HG03159 (cell line): Measurements from ENCODE around the gene PRPF19.
A peak's percentile ranks its signal among the peaks of the same experiment; 100 is the strongest.

Experiments
- ATAC-seq: cut with Tn5 transposase; IDR thresholded peaks from one replicate; pipeline ENCODE4 v1.9.1; 2021; ENCODE audit warnings: mild to moderate bottlenecking, moderate library complexity; ENCODE audit not compliant: unreplicated experiment

The PRPF19 gene

DNA sequence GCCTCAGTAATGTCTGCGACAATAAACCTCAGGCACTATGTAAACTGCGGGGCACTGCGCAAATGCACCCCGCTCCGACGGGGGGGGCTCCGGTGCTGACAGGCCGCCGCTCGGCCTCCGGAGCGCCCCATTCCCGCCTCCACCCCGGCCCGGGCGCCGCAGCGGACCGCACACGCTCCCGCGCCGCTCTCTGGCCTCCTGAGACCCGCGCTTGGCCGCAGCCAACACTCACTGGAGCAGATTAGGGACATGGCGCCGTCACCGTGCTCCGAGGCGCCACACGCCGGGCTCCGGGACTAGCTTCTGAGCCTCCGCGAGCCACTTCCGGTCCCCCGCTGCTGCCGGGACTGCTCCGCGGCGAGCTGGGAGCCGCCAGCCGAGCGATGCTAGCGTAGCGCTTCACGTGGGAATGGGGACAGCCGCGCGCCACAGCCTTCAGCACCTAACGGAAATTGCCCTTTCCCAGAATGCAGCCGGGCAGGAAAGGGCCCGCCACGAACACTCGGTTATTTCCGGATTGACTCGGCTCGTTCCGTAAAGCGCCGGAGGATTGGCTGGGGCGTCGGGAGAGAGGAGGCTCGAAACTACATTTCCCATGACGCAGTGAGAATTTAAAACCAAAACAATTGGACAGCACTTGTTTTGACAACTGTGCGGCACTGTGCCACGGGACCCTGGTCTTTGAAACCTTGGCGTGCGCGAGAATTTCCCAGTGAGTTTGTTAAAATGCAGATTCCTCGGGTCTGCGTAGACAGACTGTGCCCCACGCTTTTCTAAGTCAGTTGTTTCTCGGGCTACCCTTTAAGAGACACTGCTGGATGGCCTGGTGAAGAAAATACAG is at the start of gene PRPF19:
PRPF19 (minus strand) TSS at position 454 of the 841 bp plus-strand sequence; CDS start at position 251, 203 bp downstream.
- ATAC-seq, result peak; percentile 73

GRCh38 chr11:60955571-60955970 is 49.2 kb upstream of the PRPF19 start:
- no peak for ATAC-seq

DNA sequence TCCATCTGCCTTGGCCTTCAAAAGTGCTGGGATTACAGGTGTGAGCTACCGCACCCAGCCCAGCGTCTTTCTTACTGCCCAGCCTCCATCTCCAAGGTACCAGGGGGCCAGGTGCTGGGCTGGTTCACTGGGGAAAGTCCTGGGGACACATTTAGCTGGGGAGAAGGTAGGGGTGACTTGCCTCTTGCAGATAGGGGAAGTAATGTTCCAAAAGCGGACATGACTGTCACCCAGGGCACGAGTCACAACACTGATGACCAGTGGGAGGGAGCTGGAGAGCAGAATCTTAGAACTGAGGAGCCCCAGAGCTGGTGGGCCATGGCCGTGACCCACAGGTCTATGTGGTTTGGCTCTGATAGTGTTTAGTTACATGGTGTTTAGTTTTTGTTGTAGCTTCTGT is 48.0 kb upstream of the PRPF19 start:
- peak; percentile 26 for ATAC-seq

- ATAC-seq, result no peak
Observed at GRCh38 chr11:60953781-60954180, 47.4 kb upstream of the PRPF19 start.

DNA sequence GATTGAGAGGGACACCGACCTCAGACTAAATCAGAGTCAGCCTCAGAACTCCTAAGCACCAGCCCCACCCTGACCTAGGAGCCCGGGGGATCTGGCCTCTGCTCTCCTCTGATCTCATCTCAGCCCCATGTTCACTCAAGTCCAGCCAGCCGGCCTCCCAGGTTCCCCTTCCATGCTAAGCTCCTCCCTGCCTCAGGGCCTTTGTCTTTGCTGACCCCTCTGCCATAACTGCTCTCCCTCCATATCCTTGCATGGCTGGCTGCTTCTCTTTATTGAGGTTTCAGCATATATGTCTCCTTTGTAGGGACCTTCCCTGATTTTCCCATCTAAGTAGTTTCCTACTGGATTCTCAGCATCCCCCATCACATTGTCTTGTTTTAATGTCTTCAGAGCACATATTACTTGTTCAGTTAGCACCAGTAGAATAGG is 46.4 kb upstream of the PRPF19 start:
- no peak for ATAC-seq

- ATAC-seq, result peak; percentile 70
Observed at GRCh38 chr11:60951904-60952741, 45.7 kb upstream of the PRPF19 start, which contains the start of gene SLC15A3. TSS of gene SLC15A3 (minus strand) at chr11:60952176. CDS start at chr11:60951551, 625 bp downstream.

- no peak for ATAC-seq
Observed at GRCh38 chr11:60951606-60951903, 45.2 kb upstream of the PRPF19 start.

DNA sequence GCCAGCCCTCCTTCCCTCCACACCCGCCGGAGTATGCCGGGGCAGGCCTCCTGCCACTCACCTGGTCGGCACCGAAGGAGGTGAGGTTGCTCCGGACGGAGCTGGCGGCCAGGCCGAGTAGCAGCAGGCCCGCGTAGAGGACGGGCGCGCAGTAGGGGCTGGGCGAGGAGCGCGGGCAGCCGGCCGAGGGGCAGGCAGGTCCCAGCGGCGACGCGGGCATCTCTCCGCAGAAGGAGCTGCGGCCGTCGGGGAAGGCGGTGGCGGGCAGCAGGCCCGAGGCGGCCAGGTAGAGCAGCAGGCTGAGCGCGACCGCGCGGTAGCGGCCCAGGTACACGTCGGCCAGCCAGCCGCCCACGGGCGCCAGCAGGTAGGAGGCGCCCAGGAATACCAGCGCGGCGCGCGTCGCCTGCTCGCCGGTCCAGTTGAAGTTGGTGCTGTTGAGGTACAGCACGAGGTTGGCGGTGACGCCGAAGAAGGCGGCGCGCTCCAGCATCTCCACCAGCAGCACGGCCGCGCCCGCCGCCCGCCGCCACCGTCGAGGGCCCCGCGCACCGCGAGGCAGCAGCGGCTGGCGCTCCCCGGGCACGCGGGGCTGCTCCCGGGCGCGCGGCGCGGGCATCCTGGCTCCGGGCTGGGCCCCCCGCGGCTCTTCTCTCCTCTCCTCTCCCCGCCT is 44.7 kb upstream of the PRPF19 start:
- no peak for ATAC-seq

DNA sequence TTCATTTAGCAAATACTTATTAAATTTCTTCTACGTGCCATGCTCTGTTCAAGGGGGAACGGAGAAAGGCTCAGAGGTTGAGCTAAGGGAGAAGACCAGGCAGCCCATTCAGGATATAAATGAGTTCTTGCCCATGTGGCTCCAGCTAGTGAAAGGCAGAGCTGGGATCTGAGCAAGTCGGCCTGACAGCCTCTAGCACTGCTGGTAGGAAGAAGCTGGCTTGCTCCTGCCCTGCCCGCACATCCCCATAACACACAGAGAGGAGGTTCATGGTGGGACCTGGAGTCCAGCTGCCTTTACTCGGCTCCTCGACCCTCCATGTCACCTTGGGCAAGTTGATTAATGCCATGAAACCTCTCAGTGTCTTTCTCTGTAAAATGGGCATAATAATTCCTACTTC is 43.6 kb upstream of the PRPF19 start:
- no peak for ATAC-seq

DNA sequence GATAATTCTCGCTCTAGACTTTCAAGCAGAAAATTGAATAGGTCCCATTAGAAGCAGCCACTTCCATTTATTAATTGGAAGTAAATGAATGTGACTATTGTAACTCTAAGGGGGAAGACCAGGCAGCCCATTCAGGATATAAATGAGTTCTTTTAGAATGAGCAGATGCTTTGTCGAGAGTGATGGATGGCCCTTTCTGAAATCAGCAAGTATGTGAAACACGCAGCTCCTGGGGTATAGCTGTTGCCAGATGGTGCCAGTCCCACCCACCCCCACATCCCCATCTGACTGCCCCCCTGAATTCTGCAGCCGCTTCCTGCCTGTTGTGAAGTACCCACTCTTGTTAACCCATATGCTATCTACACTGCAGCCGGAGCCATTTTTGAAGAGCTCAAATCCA is 41.9 kb upstream of the PRPF19 start:
- no peak for ATAC-seq

DNA sequence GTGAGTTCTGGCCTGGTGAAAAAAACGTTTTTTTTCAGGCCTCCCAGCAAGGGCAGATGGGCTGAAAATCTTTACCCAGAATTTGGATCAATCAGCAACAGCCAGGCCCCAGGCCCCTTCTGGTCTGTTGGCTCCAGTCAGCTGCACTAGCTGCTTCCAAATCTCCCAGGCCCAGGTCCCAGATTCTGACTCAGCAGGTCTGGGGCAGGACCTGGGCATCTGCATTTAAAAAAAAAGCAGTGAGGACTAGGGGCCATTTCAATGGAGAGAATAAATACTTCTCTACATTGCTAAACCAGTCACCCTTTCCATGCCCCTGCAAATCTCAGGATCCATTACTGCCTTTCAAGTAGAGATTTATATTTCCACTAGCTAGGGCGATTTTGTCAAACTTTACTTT is 41.3 kb upstream of the PRPF19 start:
- ATAC-seq, result no peak

- ATAC-seq, result no peak
Observed at GRCh38 chr11:60946601-60947264, 40.3 kb upstream of the PRPF19 start.

GRCh38 chr11:60945295-60945667 is 38.9 kb upstream of the PRPF19 start:
- ATAC-seq, result no peak

- ATAC-seq, result no peak
Observed at GRCh38 chr11:60944490-60945294, 38.3 kb upstream of the PRPF19 start.

DNA sequence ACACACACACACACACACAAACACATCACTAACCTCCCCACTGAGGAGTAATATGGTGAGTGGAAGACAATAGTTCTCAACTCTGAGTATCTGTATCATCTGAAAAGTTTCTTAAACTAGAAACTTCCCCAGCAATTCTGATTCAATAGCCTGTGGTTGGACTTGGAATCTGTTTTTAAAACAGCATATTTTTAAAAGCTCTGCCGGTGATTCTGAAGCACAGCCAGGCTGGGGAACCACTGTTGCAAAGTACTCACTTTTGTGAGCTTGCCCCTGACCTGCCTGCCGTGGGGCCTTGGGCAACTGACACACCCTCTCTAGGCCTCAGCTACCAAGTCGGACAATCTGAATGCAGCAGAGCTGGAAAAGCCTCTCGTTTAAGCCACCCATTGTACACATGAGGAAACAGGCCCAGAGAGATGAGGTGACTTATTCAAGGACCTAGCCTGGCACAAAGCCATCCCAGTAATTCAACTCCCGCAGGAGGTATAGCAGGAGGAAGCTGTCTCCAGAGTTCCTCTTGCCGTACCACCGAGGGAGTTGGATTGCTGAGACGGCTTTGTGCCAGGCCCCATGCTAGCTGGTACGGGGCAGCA is 36.7 kb upstream of the PRPF19 start:
- ATAC-seq, result no peak

DNA sequence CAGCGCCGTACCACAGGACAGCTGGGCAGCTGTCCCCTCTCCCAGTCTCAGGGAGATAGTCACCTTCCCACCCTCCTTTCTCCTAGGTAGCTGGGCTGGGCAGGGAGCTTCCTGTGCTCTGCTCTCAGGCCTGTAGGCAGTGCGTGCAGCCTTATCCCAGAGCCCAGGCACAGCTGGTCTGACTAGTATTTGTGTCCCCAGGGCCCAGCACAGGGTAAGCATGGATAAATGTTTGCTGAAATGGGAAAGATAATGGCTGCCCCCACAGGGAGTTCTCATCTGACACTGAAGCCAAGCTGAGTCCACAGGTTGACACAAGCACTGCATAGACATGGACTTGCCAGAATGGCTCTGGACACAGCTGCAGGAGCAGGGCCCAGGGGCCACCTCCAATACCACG is 35.8 kb upstream of the PRPF19 start:
- ATAC-seq, result no peak

DNA sequence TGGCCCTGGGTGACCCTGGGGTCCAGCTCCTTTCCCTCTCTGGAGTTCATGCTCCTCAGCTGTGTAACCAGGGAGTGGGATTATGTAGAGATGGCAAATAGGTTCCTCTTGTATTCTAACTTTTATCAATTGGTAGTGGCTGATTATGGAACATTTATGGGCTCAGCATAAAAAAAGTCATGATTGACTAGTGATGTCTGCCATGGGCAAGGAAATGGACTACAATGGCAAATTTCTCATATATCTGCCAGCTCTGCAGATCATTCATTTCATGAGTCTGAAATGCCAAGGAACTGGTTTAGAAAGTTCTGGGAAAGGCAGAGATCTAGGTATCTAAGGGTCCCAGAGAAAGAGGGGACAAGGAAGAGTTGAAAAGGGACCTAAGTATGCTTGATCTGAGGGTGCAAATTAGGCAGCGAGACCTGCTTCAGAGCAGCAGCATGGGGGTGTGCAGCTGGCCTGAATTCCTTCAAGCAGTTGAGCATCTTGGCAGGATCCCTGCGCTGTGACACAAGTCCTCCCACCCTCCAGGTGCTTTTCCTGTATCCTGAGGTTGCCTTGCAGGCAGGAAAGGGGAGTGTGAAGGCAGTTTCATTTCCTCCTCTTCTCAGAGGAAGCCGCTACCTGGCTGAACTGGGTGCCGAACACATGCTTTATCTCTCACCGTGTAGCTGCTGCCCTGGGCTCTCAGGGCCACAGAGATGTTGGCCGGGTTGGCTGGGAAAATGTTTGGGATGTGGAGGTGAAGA is 35.2 kb upstream of the PRPF19 start:
- ATAC-seq, result no peak

- ATAC-seq, result no peak
Observed at GRCh38 chr11:60939855-60940254, 33.5 kb upstream of the PRPF19 start.

- no peak for ATAC-seq
Observed at GRCh38 chr11:60939301-60939700, 32.9 kb upstream of the PRPF19 start.
